ENCODE measurements around the gene CDC42SE1. TPM values are rescaled to one million over a fixed set of nuclear protein-coding genes. Genes with fewer than 3 reads are reported as not detected.

Gene CDC42SE1
- total and polyA plus RNA-seq, 9 of the 15 experiments (the other 6 are each of a cell fraction or from before 2014, with no cell fraction given): 78.1 to 189 (median 114) TPM

DNA sequence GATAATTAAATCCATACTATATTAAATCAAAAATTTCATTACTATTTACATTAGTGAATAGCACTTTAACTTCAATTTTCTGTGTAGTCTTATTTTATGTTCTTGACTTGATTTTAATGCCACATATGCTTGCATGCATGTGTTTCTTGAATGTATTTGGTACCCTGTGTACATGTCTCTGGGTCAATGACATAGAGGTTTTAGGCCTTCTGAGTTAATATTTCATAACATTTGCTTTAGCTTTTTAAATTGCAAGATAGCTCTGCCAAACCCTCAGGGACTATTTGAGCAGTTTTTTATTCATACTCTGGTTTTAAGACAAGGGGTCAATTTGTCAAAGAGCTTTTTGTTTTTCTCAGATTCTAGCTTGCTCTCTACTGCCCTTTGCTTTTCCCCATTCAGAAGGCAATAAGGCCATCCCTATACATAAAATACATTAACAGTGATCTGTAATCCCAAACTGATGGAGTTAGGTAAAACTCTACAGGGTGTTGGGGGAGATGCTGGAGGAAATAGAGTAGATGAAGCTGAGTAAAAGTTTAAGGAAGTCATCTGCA lies 5.7 kb upstream of the CDC42SE1 start (continued):
- TF ChIP-seq UBTF (IDR thresholded peaks at IDR 0.05; ENCODE audit: borderline replicate concordance in 1 of 2, low read depth in 2 of 2, low read length in 2 of 2): no peak
- TF ChIP-seq, protein P1, sequence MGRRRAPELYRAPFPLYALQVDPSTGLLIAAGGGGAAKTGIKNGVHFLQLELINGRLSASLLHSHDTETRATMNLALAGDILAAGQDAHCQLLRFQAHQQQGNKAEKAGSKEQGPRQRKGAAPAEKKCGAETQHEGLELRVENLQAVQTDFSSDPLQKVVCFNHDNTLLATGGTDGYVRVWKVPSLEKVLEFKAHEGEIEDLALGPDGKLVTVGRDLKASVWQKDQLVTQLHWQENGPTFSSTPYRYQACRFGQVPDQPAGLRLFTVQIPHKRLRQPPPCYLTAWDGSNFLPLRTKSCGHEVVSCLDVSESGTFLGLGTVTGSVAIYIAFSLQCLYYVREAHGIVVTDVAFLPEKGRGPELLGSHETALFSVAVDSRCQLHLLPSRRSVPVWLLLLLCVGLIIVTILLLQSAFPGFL (CRISPR knock-in tag; IDR thresholded peaks at IDR 0.05): no peak
- no peak for TF ChIP-seq CXXC5 (CRISPR knock-in tag; IDR thresholded peaks at IDR 0.05)
- TF ChIP-seq ETV6 (IDR thresholded peaks at IDR 0.05; ENCODE audit: borderline replicate concordance in 1 of 2, low read depth in 2 of 2, low read length in 1 of 2): no peak
- no peak for TF ChIP-seq ETV6 (CRISPR knock-in tag; IDR thresholded peaks at IDR 0.05; ENCODE audit: borderline replicate concordance)
- TF ChIP-seq E2F5 (CRISPR knock-in tag; IDR thresholded peaks at IDR 0.05): no peak
- no peak for TF ChIP-seq ZNF583 (CRISPR knock-in tag; IDR thresholded peaks at IDR 0.05)
- TF ChIP-seq ATF4 (CRISPR knock-in tag; IDR thresholded peaks at IDR 0.05): no peak
- TF ChIP-seq ZNF695 (CRISPR knock-in tag; IDR thresholded peaks at IDR 0.05): no peak
- TF ChIP-seq RBM39 (optimal IDR thresholded peaks at IDR 0.05; ENCODE audit: low read depth, low read length): no peak
- no peak for TF ChIP-seq ZNF316 (IDR thresholded peaks at IDR 0.05)
- no peak for TF ChIP-seq RUNX1 (IDR thresholded peaks at IDR 0.05; ENCODE audit: low read depth)
- TF ChIP-seq, protein P2, sequence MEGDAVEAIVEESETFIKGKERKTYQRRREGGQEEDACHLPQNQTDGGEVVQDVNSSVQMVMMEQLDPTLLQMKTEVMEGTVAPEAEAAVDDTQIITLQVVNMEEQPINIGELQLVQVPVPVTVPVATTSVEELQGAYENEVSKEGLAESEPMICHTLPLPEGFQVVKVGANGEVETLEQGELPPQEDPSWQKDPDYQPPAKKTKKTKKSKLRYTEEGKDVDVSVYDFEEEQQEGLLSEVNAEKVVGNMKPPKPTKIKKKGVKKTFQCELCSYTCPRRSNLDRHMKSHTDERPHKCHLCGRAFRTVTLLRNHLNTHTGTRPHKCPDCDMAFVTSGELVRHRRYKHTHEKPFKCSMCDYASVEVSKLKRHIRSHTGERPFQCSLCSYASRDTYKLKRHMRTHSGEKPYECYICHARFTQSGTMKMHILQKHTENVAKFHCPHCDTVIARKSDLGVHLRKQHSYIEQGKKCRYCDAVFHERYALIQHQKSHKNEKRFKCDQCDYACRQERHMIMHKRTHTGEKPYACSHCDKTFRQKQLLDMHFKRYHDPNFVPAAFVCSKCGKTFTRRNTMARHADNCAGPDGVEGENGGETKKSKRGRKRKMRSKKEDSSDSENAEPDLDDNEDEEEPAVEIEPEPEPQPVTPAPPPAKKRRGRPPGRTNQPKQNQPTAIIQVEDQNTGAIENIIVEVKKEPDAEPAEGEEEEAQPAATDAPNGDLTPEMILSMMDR (IDR thresholded peaks at IDR 0.05 in 2 of 3, conservative IDR thresholded peaks at IDR 0.05 in 1 of 3; ENCODE audit: insufficient read depth in 2 of 3, low read depth in 1 of 3, low read length in 3 of 3): no peak

All from K562 (cell line).